Inflammatory macrophage treated with lipopolysaccharide for 4 hours (primary cell): ENCODE results near the gene SPAG17.
A peak's percentile ranks its signal among the peaks of the same experiment; 100 is the strongest.

ENCODE experiments used
- DNase-seq: peaks from one replicate; pipeline ENCODE4 v3.0.0-alpha.2; 2020

Gene SPAG17

GRCh38 chr1:118049981-118050380 lies 135.0 kb downstream of the SPAG17 start:
- DNase-seq = no peak

DNA sequence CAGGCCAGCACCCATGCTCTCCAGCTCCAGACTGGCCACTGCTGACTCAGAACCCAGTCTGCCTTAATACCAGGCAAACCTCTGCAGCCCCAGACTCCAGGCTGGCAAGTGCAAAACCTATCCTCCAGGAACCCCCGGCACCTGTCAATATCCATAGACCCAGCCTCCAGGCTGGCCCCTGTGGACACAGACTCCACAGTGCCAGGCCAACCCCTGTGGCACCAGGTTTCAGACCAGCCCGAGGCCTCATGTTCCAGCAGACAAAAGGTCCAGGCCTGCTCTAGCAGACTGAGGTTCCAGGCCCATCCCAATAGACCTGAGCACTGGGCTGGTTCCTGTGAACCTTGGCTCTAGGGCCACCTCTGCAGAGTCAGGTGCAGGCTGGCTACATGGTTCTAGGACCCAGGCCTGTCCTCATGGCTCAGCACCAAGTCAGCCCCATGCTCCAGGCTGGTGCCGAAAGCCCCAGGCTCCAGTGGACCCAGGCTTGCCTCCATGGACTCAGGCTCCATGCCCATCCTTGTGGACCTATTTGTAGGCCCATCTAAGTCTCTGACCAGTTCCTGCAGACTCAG lies 137.3 kb downstream of the SPAG17 start:
- DNase-seq = no peak

- no peak for DNase-seq
Measured at GRCh38 chr1:118047006-118047649, 137.9 kb downstream of the SPAG17 start.

DNA sequence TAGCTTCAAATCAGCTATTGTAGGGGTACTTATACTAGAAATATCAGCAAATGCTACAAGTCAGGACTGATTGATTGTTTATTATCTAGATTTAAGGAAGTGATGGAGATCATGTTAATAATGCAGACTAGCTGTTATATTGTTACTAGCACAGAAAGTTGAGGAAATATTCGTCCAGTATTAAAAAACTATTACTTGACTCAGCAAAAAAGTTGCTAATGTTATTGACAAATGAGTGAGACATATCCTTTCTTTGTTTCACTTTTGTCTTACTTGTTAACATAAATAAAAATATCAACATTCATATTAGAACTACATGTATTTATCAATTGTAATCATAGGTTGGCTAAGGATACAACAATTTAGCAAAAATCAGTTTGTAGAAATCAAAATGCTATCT lies 141.4 kb downstream of the SPAG17 start:
- DNase-seq = no peak

GRCh38 chr1:118042501-118042900 lies 142.5 kb downstream of the SPAG17 start:
- no peak for DNase-seq

GRCh38 chr1:118039170-118039569 lies 145.9 kb downstream of the SPAG17 start:
- peak; percentile 89 for DNase-seq

GRCh38 chr1:118032883-118033282 lies 152.1 kb downstream of the SPAG17 start:
- DNase-seq = peak; percentile 31

DNA sequence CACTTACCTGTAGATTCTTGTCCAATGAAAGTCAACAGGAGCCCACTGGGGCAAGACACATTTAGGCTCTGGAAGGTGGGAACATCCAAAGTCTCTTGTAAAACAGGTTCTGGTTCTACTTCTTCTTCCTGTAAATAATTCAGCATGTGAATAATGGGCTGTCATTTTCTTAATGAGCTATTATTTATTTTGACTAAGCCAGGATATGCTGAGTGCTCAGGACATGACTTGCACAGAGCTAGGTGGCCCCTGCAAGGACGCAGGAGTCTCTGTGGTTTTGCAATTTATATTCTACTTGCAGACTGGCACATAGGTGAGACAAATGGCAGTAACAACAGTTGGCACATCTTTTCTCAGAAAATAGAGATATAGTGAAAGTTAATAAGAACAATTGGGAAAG lies 156.8 kb downstream of the SPAG17 start:
- DNase-seq = no peak

DNA sequence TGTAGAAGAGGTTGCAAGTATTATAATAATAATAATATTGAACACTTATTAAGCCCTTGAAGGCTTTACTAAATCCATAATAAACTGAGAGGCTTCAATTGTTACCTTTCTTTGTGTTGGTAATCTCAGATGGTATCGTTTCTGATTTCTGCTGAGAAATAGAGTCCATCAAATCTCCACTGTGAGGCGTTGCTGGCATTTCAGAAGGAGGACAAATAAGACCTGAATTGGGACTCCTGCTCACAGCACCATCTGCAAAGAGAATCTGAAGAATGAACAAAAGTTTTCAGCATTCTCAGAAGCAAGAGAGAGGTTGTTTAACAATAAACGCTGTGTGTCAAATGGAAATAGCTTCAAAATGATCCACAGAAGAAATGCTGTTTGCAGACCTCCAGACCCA lies 161.8 kb downstream of the SPAG17 start:
- DNase-seq = no peak

DNA sequence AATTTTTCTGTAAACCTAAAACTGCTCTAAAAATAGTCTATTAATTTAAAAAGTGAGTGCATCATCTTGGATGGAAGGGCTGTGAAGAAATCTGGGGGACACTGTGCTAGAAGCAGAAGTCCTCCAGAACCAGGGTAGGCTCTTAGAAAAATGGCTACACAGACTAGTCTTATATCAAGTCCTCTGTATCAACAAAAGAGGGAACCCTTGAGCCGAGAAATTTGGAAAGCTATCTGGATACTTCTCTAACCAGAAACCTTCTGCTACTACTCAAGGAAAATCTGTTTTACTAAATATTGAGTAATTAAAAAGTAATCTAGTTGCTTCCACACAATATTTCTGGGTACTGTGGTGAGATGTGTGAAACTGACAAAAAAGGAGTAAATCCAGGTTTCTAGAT lies 163.4 kb downstream of the SPAG17 start:
- peak; percentile 18 for DNase-seq

GRCh38 chr1:118018060-118018459 lies 167.0 kb downstream of the SPAG17 start:
- DNase-seq = no peak

DNA sequence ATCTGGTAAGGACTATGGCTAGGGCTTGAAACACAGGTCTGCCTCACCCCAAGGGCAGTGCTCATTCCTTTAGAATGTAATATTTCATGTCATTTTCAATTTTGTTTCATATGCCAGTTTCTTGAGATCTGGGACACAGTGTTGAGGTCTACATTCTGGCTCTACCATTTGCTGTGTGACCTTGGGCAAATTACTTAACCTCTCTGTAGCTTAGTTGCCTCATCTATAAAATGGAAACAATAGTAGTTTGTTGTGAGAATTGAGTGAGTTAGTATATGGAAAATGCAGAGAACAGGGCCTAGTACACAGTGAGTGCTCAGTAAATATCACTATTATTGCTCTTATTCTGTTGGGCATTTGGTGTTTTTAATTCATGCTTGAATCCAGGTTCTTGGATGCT lies 171.1 kb downstream of the SPAG17 start:
- no peak for DNase-seq

DNA sequence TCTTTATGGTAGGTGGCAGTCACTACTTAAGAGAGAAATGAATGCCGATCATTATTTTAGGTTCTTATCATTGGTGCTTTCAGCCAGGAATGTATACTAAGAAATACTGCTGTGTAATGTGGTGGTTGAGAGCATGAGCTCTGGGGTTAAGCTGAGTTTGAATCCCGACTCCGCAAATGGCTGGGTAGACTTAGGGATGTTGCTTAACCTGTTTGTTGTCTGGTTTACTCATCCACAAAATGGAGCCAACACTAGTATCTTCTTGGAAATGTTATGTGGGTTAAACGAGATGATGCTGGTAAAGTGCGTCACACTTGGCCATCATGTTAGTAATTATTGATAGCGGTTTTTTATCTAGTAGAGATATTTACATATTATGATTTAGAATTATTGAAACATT lies 171.7 kb downstream of the SPAG17 start:
- DNase-seq = no peak

GRCh38 chr1:118012515-118013124 lies 172.4 kb downstream of the SPAG17 start:
- no peak for DNase-seq

GRCh38 chr1:118008011-118008410 lies 177.0 kb downstream of the SPAG17 start:
- DNase-seq = no peak

DNA sequence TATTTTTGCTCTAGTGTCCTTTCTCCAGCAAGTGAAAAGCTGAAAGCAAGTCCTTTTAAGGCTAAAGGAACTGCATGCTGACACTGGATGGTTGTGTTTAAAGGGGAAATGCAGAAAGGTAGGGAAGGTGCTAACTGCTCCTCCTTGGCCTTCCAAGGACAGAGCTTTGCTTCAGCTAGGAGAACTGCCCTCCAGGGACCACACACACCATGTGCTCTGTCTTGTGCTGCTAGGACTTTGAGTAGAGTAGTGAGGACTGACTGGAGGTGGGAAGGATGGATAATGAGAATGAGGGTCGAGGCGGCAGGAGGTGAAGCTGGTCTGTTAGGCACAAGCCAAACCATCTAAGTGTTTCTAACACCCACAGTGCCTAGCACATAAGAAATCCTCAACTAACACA lies 177.6 kb downstream of the SPAG17 start:
- no peak for DNase-seq

DNA sequence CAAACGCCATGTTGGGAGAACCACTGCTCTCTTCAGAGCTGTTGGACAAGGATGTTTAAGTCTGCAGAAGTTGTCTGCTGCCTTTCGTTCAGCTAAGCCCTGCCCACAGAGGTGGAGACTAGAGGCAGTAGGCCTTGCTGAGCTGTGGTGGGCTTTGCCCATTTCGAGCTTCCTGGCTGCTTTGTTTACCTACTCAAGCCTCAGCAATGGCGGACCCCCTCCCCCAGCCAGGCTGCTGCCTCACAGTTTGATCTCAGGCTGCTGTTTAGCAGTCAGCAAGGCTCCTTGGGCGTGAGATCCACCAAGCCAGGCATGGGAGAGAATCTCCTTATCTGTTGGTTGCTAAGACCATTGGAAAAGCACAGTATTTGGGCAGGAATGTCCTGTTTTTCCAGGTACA lies 180.7 kb downstream of the SPAG17 start:
- DNase-seq = no peak

DNA sequence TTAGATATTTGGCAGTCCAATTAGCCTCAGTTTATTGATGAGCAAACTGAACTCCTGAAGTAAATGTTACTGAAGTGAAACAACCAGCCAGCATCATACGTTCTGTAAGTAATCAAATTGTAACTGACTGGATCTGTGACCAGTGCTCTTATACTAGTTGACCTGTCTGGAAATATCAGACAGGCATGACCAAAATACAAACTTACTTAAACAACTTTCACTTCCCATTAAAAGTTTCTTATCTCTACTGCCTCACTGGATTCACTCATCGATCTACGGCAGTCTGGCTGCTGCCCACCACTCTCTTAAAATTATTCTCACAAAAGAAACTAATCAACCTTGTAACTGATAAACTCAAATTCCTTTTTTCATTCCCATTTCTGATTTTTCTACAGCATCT lies 199.1 kb downstream of the SPAG17 start:
- no peak for DNase-seq

DNA sequence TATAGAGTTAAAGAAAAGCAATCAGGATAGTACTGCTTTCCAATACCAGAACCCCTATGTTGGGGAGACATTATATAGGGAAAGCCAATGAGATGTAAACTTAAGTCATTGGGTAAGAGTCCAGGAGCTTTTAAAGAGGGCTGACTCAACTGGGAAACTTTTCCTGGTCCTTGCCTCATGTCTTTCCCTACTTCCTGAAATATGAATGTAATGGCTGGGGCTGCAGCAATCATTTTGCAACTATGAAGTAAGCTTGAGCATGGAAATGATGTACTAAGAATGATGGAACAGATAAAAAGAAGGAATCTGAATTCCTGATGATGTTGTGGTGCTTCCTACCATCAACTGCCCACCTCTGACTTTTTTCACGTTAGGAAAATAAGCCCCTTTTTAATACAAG lies 199.8 kb downstream of the SPAG17 start:
- DNase-seq = peak; percentile 12

DNA sequence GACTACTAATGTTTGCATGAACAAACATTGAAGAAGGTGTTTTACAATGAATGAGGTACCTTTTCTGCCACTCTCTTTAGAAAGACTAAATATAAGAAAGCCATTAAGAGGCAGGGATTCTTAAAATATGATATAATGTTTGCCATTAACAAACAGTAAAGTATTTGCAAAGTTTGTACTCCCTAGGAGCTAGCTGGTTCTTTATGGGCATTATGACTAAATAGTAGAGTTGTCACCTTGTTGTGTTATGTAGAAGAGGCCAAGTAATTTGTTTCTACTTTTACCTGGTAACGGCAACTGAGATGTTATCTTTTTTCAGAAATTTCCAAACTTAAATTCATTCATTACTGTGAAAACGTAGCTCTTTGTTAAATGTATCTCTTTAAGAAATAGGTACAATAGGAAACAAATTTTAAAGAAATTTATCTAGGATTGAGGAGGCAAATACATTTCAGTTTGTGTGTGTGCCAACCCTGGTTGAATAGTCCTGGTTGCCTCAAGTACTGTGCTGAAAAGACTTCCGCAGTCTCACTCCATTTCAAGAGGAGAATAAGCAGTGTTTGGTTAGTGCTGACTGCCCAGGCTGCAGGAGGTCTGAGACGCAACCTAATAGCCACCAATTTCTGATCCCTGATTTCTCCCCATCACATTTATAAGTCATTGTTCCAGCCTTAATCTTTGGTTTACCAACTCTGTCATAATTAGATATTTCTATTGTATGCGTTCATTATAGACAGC lies 203.4 kb downstream of the SPAG17 start:
- DNase-seq = no peak

DNA sequence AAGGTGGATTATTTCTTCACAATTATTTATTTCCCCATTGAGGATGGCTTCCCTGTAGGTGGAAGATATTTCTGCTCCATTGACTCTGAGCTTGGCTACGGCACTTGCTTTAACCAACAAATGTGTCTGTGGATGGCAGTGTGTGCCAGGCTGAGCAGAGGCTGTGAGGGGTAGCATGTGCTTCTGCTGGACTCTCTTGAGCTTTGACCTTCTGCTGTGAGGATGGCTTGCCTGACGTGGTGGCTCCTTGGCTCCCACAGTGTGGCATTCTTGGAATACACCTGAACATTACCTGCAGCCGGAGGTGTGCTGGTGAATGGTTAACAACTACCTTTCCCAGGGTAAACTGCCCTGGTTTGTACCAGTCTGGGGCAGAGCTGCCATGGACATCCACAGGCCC lies 208.6 kb downstream of the SPAG17 start:
- DNase-seq = no peak

DNA sequence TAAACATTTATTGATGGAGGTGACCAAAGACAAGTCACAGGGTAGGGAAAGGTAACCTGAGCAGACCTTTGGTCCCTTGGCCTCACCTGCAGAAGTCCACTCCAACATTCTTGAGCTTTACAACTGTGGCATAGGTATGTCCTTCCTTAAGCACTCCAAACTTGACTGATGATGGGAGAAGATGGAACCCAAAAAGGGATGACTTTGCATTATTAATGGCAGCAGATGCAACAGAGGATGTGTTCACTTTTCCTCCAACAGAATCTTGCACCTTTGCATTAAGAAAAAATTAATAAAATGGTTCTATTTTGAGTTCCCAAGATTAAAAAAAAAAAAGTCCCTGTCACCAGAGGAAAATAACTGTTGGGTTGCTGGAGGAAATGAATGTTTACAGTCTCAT lies 213.3 kb downstream of the SPAG17 start:
- DNase-seq = no peak

DNA sequence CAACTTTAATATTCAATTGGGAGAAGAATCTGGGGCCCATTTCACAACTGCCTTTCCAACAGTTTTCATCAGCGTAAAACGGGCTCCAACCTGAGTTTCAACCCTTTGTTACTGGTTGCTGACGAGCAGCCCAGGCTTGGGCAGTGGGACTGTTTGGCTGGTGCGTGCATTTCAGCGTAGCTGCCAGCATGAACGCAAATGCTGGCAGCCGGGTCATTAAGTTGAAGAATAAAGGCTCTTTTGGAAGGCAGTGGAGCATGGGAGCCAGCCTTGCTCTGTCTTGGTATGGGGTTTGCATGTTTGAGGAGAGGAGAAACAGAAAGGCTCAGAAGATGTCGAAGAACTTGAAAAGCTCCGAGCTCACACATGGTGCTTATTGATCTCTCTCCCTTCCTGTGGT lies 214.8 kb downstream of the SPAG17 start:
- no peak for DNase-seq

GRCh38 chr1:117967881-117968280 lies 217.1 kb downstream of the SPAG17 start:
- no peak for DNase-seq
